PC-9 (cell line): ENCODE measurements around the gene ST7. TPM values are rescaled to one million over a fixed set of nuclear protein-coding genes. Genes with fewer than 3 reads are reported as not detected.

Experiments used
- BruUV-seq: library from RNA; stranded (reverse); fragments of 400-500 nt; replicated peaks from 2 replicates; lab custom pipeline; 2021; lab: Mats Ljungman, UMichigan
- CTCF ChIA-PET: fragments of 300-600 bp; sonication (Branson Sonifier 250); formaldehyde crosslinking; loops from one replicate; lab custom pipeline; 2022; ENCODE audit warnings: antibody characterized with exemption; lab: Charles Lee
- POLR2A ChIA-PET: fragments of 300-600 bp; sonication (Branson Sonifier 250); formaldehyde crosslinking; loops from one replicate; lab custom pipeline; 2022; ENCODE audit warnings: antibody characterized with exemption; ENCODE audit not compliant: unreplicated experiment; lab: Charles Lee
- DNase-seq, 2 experiments: peaks; one replicate each; pipeline versions ENCODE4 v3.0.0 to v3.0.0-alpha.2; 2015 to 2022; ENCODE audit warnings: mixed read lengths in 1 of 2
- H2AFZ ChIP-seq: fragments of 200-600 bp; sonication (generic); 2 replicates; pipeline ENCODE4 v1.8.1; 2017; ENCODE audit warnings: antibody characterized with exemption
- H3F3A ChIP-seq: fragments of 200-600 bp; sonication (generic); 2 replicates; pipeline ENCODE4 v1.8.1; 2017; ENCODE audit warnings: antibody characterized with exemption, mild to moderate bottlenecking, low read depth; ENCODE audit not compliant: insufficient read depth
- H3K27ac ChIP-seq: fragments of 200-600 bp; sonication (generic); 2 replicates; pipeline ENCODE4 v1.6.1; 2016; ENCODE audit warnings: mixed run types
- H3K27me3 ChIP-seq: fragments of 200-600 bp; sonication (generic); 2 replicates; pipeline ENCODE4 v1.6.1; 2016; ENCODE audit warnings: low read depth, mixed run types; ENCODE audit not compliant: insufficient read depth
- H3K36me3 ChIP-seq: fragments of 200-600 bp; sonication (generic); 2 replicates; pipeline ENCODE4 v1.6.1; 2016; ENCODE audit warnings: low read depth, mixed run types
- H3K4me1 ChIP-seq: fragments of 200-600 bp; sonication (generic); replicated peaks from 2 replicates; pipeline ENCODE4 v1.6.1; 2016; ENCODE audit warnings: mixed run types; ENCODE audit not compliant: insufficient read depth
- H3K4me2 ChIP-seq: fragments of 200-600 bp; sonication (generic); 2 replicates; pipeline ENCODE4 v1.6.1; 2017; ENCODE audit warnings: mixed run types
- H3K4me3 ChIP-seq: fragments of 200-600 bp; sonication (generic); 2 replicates; pipeline ENCODE4 v1.6.1; 2016; ENCODE audit warnings: mixed run types
- H3K79me2 ChIP-seq: fragments of 200-600 bp; sonication (generic); 2 replicates; pipeline ENCODE4 v1.6.1; 2017; ENCODE audit warnings: low read depth, mixed run types
- H3K9me2 ChIP-seq: fragments of 200-600 bp; sonication (generic); 2 replicates; pipeline ENCODE4 v1.8.1; 2017; ENCODE audit warnings: mild to moderate bottlenecking; ENCODE audit not compliant: insufficient read depth
- H3K9me3 ChIP-seq: fragments of 200-600 bp; sonication (generic); 2 replicates; pipeline ENCODE4 v1.8.1; 2016; ENCODE audit warnings: low read depth; ENCODE audit not compliant: insufficient read depth
- H4K20me1 ChIP-seq: fragments of 200-600 bp; sonication (generic); 2 replicates; pipeline ENCODE4 v1.8.1; 2017; ENCODE audit not compliant: insufficient read depth
- EZH2 ChIP-seq: fragments of 200-600 bp; sonication (generic); IDR thresholded peaks from 2 replicates; pipeline ENCODE4 v1.8.0; 2017; ENCODE audit warnings: antibody characterized with exemption, low read depth
- intact Hi-C: fragments of 100-400 bp; cut with micrococcal nuclease; formaldehyde crosslinking; loops from one replicate; pipeline ENCODE4 v1.10.0; 2022; ENCODE audit not compliant: unreplicated experiment
- total RNA-seq: library from RNA; stranded (reverse); gene quantifications from 2 replicates; pipeline ENCODE4 v1.2.3, GENCODE V29; 2021
- TF ChIP-seq, protein P1 (sequence below): fragments of 200-600 bp; sonication (generic); conservative IDR thresholded peaks from 2 replicates; pipeline ENCODE4 v1.6.1; 2017; ENCODE audit warnings: mixed run types, antibody characterized with exemption, mild to moderate bottlenecking, moderate library complexity

The ST7 gene
- total RNA-seq, 1 experiment from 2014 or later, result 25.8 TPM

DNA sequence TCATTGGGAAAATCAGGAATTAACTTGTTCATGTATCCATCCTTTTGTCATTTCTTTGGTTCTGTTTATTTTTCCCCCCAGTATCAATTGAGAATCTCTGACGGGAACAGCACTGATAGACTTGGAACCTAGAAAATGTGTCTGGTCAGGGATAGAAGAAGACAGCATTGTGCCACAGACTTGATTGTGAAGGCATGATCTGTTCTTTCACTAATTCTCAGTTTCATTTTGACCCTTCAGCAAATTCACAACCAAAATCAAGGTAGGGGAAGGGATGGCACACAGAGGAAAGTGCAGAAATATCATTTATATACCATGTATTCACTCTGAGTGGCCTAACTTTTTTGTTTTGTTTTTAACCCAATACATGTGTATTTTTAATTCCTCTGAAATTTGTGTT, 262.7 kb downstream of the ST7 start:
- CTCF ChIA-PET, result no interaction called here
- Histone ChIP-seq H4K20me1 (no peaks in the 10 kb centered on the region), H3K27me3 (no peaks in the 10 kb centered on the region), H3K79me2 (no peaks in the 10 kb centered on the region), H3K4me3 (no peak overlapping the region), H3K4me2 (no peak overlapping the region), H3K4me1 (no peaks in the 10 kb centered on the region), H3K9me3 (no peaks in the 10 kb centered on the region), H3F3A (no peaks in the 10 kb centered on the region), H3K9me2 (no peaks in the 10 kb centered on the region), H3K27ac (no peak overlapping the region), H3K36me3 (no peaks in the 10 kb centered on the region), H2AFZ (no peak overlapping the region)
- no peak for DNase-seq
- BruUV-seq, result no TSS peak
- TF ChIP-seq, protein P1, sequence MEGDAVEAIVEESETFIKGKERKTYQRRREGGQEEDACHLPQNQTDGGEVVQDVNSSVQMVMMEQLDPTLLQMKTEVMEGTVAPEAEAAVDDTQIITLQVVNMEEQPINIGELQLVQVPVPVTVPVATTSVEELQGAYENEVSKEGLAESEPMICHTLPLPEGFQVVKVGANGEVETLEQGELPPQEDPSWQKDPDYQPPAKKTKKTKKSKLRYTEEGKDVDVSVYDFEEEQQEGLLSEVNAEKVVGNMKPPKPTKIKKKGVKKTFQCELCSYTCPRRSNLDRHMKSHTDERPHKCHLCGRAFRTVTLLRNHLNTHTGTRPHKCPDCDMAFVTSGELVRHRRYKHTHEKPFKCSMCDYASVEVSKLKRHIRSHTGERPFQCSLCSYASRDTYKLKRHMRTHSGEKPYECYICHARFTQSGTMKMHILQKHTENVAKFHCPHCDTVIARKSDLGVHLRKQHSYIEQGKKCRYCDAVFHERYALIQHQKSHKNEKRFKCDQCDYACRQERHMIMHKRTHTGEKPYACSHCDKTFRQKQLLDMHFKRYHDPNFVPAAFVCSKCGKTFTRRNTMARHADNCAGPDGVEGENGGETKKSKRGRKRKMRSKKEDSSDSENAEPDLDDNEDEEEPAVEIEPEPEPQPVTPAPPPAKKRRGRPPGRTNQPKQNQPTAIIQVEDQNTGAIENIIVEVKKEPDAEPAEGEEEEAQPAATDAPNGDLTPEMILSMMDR, result no peak
- TF ChIP-seq EZH2, result no peak
- intact Hi-C loops, result no loop called here
- POLR2A ChIA-PET, result no interaction called here

DNA sequence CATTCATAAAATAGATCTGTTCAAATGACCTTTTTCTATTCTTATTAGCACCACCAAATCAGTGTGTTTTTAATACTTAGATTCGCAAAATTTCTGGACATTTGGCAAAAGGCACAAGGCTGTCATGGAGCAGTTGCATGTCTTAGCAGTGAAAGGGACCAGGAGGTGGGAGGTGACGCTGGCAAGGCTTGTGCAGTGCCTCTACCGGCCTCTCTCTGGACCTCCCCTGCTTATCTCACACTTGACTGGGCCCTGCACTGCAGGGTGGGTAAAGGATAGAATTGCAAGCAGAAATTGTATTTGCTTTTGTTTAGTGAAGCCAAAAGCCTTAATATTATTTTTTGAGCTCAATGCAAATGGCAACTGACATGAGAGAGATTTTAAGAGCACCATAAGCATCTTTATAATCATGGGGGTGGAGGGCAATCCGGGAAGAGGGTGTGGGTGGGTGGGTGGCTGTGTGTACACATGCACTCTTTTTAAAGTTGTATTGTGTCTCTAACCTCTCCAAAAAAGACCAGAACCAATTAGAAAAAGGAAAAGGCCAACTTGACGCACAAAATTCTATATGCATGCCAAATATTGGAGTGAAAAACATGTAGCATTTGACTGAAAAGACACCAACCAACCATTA, 263.3 kb downstream of the ST7 start:
- Histone ChIP-seq H3K4me2 (no peak overlapping the region), H3K36me3 (no peaks in the 10 kb centered on the region), H3K9me3 (no peaks in the 10 kb centered on the region), H3K4me3 (no peak overlapping the region), H3K9me2 (no peaks in the 10 kb centered on the region), H3K27ac (no peak overlapping the region), H3K79me2 (no peaks in the 10 kb centered on the region), H3K4me1 (no peaks in the 10 kb centered on the region), H4K20me1 (no peaks in the 10 kb centered on the region), H3K27me3 (no peaks in the 10 kb centered on the region), H2AFZ (no peak overlapping the region), H3F3A (no peaks in the 10 kb centered on the region)
- intact Hi-C loops, result no loop called here
- no TSS peak for BruUV-seq
- ChIA-PET POLR2A (no interaction called here), CTCF (no interaction called here)
- no peak for DNase-seq
- no peak for TF ChIP-seq EZH2
- TF ChIP-seq, protein P1, result no peak

DNA sequence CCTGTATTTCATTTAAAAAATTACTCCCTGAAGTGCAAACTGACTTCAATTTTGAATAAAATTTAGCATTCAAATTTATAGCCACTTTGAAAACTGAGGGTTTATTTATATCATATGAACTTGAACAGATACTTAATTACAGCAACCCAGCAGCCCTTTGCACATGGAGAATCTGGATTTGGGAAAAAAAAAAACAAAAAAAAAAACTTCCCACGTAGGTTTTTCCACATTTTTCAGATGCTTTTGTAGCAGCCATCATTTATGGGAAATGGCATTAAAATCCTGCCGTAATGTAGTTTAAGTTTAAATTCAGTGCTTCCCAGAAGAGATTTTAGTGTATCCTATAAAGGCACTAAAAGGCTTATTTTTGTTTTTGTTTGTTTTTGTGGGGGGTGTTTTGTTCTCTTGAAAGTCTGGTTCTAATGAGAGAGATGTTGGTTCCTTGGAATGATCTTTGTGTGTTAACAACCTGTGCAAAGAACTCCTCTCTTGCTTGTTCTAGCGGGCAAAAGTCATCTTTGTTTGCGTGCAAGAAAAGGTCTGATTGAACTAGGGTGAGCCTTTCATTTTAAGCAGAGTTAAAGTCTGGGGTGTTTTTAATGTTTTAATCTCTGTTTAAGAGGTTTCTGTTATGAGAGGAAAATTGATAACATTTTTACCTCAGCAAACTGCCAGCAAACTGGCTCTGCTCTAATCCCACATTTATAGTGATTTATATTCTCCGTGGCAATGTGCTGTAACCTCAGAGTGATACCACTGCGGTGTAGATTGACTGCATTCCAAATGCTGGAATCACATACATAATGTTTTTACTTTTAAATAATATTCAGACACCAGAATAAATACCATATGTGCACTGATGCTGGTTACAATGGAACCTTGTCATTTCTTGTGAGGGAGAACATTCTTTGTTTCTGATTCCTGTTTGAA, 264.1 kb downstream of the ST7 start:
- Histone ChIP-seq H3F3A (no peaks in the 10 kb centered on the region), H3K4me1 (no peaks in the 10 kb centered on the region), H4K20me1 (no peaks in the 10 kb centered on the region), H3K9me2 (no peaks in the 10 kb centered on the region), H3K4me3 (no peak overlapping the region), H3K27ac (no peak overlapping the region), H2AFZ (no peak overlapping the region), H3K4me2 (no peak overlapping the region), H3K27me3 (no peaks in the 10 kb centered on the region), H3K79me2 (no peaks in the 10 kb centered on the region), H3K9me3 (no peaks in the 10 kb centered on the region), H3K36me3 (no peaks in the 10 kb centered on the region)
- no peak for DNase-seq
- intact Hi-C loops, result no loop called here
- TF ChIP-seq, protein P1, result no peak
- TF ChIP-seq EZH2, result no peak
- ChIA-PET CTCF (no interaction called here), POLR2A (no interaction called here)
- no TSS peak for BruUV-seq
